BE2C (cell line): ENCODE results near the gene IFNB1.

Source experiments
- DNase-seq: peaks from one replicate; pipeline ENCODE4 v3.0.0-alpha.2; 2020
- H3K27me3 ChIP-seq: fragments of 250-450 bp; sonication (Bioruptor Pico); 2 replicates; pipeline ENCODE4 v1.5.1; 2020; ENCODE audit warnings: mild to moderate bottlenecking
- H3K36me3 ChIP-seq: fragments of 250-450 bp; sonication (Bioruptor Pico); 2 replicates; pipeline ENCODE4 v1.5.1; 2020; ENCODE audit warnings: mild to moderate bottlenecking
- H3K4me1 ChIP-seq: fragments of 250-450 bp; sonication (Bioruptor Pico); 2 replicates; pipeline ENCODE4 v1.5.1; 2020
- H3K4me3 ChIP-seq: 2 replicates; pipeline ENCODE4 v1.5.1; 2011; ENCODE audit warnings: low read depth, low read length
- H3K9me3 ChIP-seq: fragments of 250-450 bp; sonication (Bioruptor Pico); 2 replicates; pipeline ENCODE4 v1.5.1; 2020
- CTCF ChIP-seq: IDR thresholded peaks from 2 replicates; pipeline ENCODE4 v1.5.1; 2012; ENCODE audit warnings: mild to moderate bottlenecking, low read depth, low read length

The IFNB1 gene

GRCh38 chr9:21039302-21039701 is 38.4 kb downstream of the IFNB1 start:
- Histone ChIP-seq H3K36me3 (no peaks in the 10 kb centered on the region), H3K4me1 (no peaks in the 10 kb centered on the region), H3K4me3 (no peak overlapping the region), H3K9me3 (no peaks in the 10 kb centered on the region), H3K27me3 (no peaks in the 10 kb centered on the region)
- DNase-seq = no peak
- TF ChIP-seq CTCF = no peak

DNA sequence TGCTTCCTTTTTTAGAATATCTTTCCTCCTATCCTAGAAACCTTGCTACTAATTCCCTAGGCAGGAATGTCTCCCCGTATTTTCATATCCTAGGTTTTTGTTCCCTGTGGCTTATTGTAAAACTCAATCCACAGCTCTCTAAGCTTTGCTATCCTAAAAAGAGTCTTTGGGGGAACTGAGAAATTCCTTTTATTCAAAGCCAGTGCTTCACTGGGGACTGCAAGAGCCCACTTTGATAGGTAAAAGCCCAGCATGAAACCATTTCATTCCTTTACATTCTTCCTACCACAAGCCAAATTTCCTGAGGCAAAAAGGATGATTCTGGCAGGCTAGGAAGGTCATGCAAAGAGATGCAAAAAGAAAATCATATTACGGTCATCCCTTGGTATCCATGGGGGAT is 40.5 kb downstream of the IFNB1 start:
- no peak for DNase-seq
- no peaks in the 10 kb centered on the region for H3K36me3 ChIP-seq
- no peak overlapping the region for H3K4me3 ChIP-seq
- no peaks in the 10 kb centered on the region for H3K4me1 ChIP-seq
- no peaks in the 10 kb centered on the region for H3K27me3 ChIP-seq
- TF ChIP-seq CTCF = no peak
- no peaks in the 10 kb centered on the region for H3K9me3 ChIP-seq

DNA sequence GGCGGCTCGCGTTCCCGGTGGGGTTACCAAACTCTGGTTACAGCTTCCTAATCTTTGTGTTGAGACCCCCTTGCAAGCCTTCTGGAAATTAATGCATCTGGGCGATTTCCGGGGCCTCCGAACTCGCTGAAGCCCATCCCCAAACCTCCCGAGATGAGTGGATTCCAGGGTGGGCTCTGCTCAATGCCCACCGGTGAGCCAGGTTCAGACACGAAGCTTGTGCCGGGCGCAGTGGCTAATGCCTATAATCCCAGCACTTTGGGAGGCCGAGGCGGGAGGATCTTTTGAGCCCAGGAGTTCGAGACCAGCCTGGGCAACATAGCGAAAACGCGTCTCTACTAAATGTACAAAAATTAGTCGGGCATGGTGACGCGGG is 45.9 kb downstream of the IFNB1 start:
- Histone ChIP-seq H3K4me3 (no peak overlapping the region), H3K4me1 (no peaks in the 10 kb centered on the region), H3K9me3 (no peaks in the 10 kb centered on the region), H3K36me3 (no peaks in the 10 kb centered on the region), H3K27me3 (no peaks in the 10 kb centered on the region)
- TF ChIP-seq CTCF = no peak
- DNase-seq = no peak

GRCh38 chr9:21031091-21031807 is 46.5 kb downstream of the IFNB1 start, which contains the start of gene HACD4:
Gene HACD4 (minus strand): TSS chr9:21031640. CDS start chr9:21031590, 50 bp downstream.
- TF ChIP-seq CTCF = no peak

DNA sequence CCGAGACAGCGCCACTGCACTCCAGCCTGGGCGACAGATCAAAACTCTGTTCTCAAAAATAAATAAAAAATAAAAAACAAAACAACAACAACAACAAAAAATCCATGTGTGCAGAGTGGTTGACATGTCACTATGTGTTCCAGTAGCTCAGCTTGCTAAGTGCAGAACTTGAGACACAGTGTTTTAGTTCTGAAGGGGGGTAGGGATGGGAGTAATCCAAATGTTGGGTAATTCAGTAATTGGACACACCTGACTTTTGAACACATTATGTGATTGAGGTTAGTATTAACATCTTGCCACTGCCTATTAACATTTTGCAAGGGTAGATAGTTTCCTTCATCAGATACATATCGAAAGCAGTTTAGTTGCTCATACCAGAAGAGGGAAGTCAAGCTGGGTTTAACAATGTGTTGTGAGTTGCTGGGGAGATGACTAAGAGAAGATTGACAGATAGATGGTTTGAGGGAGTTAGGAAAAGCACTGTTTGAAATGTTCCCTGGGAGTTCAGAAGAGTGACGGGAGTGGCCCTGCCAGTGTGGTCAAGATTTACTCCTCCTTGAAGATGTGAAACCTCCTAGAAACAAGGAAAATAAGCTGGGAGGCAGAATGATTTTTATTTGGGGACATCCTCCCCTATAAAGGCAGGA is 47.2 kb downstream of the IFNB1 start:
- H3K9me3 ChIP-seq = no peaks in the 10 kb centered on the region
- no peak for TF ChIP-seq CTCF
- H3K4me3 ChIP-seq = no peak overlapping the region
- no peak for DNase-seq
- no peaks in the 10 kb centered on the region for H3K4me1 ChIP-seq
- no peaks in the 10 kb centered on the region for H3K36me3 ChIP-seq
- no peaks in the 10 kb centered on the region for H3K27me3 ChIP-seq

More at GRCh38 chr9:21031091-21031807, 46.5 kb downstream of the IFNB1 start, which contains the start of gene HACD4:
- DNase-seq = no peak
- H3K36me3 ChIP-seq = no peaks in the 10 kb centered on the region
- H3K9me3 ChIP-seq = no peaks in the 10 kb centered on the region
- H3K27me3 ChIP-seq = no peaks in the 10 kb centered on the region
- H3K4me1 ChIP-seq = no peaks in the 10 kb centered on the region
- H3K4me3 ChIP-seq = no peak within 1 kb of the TSS

DNA sequence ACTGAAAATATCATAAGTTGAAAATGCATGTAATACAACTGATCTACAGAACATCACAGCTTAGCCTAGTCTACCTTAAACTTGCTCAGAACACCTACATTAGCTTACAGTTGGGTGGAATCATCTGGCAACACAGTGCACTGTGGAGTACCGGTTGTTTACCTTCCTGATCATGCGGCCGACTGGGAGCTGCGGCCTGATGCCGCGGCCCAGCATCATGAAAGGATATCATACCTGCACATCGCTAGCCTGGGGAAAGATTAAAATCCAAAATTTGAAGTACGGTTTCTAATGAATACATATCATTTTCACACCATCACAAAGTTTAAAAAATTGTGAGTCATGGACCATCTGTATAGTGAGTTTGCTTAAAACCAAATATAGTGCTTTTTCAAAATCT is 48.1 kb downstream of the IFNB1 start:
- Histone ChIP-seq H3K4me3 (no peak overlapping the region), H3K4me1 (no peaks in the 10 kb centered on the region), H3K36me3 (no peaks in the 10 kb centered on the region), H3K27me3 (no peaks in the 10 kb centered on the region), H3K9me3 (no peaks in the 10 kb centered on the region)
- TF ChIP-seq CTCF = no peak
- DNase-seq = no peak
